ENCODE measurements around the gene TRMT61A.
"Not testable (repeated sequence)": the region's sequence is repeated elsewhere in the genome, so short reads cannot be mapped to it uniquely, and the experiment has no call there.

TRMT61A gene

DNA sequence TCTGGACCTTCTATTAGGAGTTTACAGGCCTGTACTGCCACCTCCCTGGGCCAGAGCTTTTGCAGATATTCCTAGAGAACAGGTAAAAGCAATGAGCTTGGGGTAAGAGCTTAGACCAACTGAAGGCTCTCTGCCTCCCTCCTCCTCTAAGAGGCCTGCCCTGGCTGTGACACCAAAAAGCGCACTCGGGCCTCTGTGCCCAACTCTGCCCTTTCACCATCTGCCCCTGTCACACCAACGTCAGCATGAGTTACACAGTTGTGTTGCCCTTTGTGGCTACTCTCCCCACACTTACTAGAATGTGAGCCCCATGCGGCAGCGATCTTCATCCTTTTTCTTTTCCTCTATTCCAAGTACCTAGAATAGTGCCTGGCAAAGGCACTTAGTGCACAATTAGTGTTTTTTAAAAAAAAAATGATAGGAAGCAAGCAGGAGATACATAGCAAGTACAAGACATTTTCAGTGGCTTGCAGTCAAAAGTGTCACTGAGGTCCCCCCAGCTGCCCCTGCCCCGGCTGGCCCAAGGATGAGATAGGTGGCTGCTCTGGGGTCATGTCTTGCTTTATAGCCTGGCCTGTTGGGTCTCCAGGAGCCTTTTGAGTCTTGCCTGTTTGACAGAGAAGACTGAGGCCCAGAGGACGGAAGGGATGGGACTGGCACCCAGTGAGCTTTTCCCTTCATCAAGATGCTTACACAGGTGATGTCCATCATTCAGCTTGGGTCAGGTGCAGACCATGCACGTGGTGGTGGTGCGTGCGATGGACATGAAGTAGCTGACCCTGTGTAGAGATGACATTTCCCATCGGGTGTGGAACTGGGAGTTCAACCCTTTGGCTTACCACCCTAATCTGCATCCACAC, 18.9 kb upstream of the TRMT61A start:
- DNase-seq: no peak

DNA sequence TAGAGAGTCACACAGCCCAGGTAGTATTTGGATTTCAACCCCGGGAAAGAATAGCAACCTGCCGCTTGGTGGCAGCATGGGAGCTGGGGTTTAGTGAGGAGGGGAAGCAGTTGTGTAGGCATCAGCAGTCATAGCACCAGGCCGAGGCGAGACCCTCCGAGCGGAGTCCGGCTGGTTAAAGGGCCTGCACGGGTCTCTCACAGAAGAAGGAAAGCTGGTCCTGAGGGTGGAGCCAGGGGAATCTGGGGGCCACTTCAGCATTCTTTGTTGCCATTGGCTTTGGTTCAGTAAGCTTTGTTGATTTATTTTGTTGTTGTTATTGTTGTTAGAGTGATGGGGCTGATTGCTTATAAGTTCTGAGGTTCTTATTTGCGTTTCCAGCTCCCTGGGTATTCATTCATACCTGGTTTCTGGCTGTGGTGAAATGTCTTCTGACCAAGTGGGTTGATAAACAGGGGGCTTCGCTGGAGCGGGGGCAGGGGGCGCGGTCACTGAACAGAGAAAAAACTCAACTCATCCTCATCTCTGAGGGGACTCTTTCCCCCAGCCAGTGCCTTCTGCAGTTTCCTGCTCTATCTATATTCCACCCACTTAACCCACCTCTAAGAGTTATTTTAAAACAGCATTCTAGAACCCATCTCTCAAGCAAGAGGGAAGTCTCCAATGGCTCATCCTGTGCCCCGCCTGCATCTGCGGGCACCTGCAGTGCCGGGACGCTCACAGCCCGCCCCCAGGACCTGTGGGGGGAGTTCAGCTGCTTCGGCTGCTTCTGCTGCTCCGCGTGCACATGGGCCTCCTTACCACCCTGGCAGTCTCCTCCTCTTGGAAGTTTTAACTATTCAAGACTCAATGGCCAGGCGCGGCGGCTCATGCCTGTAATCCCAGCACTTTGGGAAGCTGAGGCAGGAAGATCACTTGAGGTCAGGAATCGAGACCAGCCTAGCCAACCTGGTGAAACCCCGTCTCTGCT, 18.0 kb upstream of the TRMT61A start:
- DNase-seq: no peak

DNA sequence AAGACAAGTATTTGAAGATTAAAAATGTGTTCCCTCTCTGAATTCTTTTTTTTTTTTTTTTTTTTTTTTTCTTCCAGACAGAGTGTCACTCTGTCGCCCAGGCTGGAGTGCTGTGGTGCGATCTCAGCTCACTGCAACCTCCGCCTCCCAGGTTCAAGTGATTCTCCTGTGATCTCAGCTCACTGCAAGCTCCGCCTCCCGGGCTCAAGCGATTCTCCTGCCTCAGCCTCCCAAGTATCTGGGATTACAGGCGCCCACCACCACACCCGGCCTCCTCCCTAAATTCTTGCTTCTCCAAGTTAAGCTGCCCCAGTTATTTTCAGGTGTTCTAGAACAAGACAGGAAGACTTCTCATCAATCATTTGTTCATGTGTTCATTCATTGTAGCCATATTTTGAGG, 16.8 kb upstream of the TRMT61A start:
- DNase-seq: not testable (repeated sequence)

DNA sequence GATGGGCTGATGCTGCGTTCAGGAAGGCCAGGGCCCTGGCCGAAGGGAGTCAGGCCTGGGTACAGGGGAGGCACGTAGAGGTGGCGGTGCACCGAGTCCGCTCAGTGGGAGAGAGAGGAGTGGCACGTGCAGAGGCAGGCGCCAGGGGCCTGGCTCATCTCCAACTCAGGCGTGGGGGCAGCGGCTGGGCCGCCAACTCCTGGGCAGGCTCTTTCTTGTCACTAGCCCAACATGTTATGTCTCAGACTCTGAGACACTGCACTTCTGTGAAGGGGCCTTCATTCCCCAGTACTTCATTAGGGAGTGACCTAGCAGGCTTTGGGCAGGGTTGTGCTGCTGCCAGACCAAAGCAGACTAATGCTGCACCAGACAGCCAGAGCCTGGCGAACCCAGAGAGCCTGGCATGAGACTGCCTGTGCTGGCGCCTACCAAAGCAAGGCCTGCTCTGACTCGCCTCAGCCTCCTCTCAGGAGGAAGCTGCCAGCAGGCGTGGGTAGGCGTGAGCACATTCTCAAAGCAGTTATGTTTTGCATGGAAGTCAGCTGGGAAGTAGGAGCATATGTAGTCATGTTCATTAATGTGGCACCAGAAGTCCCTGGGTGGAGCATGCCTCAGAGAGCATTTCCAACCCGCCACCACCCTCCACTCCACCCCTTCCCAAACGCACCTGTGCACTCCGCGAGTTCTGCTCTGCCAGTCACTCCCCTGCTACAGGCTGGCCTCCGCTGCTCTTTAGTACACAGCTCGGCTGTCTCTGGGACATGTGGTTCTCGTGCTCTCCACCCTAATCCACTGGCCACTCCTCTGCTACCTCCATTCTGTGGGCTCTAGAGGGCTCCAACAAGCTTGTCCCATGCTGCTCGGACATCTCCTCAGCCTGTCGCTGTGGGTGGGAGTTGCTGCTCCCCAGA, 16.0 kb upstream of the TRMT61A start:
- no peak for DNase-seq

DNA sequence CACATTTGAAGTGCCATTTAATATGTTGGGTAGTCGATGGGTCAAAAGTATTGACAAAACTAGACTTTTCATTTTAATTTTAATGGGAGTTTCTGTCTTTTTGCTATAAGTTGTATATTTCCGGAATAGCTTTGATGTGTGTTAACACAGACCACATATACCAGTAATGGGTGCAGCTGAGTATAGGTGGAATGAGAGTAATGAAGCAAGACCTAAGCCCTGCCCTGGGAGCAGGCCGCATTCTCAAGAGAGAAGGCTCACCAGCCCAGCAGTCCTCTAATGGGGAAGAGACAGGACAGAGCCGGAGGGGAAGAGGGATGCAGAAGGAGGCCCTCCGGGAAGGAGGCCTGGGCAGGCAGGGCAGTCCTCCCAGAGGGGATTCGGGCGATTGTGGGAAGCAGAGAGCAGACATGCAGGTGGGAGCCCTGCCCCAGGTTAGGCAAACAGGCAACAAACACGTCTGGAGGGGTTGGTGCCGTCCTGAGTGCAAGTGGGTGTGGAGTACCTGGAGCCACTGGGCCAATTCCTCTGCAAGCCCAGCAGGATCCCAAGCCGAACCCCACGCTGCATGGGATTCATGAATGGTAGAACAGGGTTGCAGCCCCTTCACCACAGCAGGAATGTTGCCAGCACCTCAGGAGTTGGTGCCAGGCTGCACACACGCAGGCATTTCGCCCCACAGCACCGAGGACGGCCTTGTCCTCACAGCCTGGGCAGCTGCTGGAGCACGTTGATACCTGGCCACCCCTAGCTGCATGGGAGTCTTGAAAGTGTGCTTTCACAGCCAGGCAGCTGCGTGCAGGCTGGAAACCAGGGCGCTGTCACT, 14.2 kb upstream of the TRMT61A start:
- no peak for DNase-seq

DNA sequence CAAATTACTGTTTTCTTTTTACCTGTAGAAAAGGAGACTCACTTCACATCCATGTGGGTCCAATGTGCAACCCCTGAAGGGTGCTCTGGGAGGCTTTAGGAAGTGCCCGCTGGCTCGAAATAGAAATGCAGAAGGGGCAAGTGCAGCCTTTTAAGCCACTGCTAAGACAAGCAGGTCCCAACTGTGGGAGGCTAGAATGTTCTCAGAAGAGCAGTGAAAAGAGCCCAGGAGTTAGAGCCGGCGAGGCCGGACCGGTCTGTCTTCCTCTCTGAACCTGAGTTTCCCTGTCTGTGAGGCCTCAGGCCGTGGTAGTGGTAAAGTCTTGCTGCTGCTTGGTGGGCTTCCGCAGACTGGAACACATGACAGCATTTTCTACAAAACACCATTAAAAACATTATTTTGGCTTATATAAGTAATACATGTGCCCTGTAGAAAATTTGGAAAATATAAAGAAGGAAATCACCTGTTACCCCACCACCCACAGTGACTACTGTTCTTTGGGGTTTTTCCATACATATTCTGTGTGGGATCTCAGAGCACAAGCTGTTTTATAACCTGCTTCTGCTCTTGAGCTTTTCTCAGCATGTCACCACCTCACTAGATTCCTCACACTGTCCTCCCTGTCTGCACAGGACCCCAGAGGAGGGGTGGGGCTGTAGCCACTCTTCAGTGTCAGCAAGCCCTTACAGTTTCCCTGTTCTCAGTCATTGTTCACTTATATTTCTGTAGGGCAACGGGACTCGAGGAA, 12.4 kb upstream of the TRMT61A start:
- no peak for DNase-seq

DNA sequence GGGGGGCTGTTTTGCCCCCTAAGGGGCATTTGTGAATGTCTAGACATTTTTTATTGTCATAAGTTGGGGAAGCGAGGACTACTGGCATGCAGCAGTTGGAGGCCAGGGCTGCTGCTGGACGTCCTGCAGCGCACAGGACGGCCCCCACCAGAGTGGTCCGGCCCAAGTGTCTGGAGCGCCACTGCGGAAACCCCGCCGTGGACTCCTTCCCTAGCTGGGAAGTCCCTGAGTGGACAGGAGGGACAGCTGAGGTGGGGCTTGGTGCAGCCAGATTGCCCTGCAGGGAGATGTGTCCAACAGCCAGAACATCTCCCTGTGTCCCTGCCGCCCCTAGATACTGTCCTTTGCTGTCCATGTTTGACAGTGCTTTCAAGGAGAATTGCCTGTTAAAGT, 11.8 kb upstream of the TRMT61A start:
- DNase-seq: no peak

DNA sequence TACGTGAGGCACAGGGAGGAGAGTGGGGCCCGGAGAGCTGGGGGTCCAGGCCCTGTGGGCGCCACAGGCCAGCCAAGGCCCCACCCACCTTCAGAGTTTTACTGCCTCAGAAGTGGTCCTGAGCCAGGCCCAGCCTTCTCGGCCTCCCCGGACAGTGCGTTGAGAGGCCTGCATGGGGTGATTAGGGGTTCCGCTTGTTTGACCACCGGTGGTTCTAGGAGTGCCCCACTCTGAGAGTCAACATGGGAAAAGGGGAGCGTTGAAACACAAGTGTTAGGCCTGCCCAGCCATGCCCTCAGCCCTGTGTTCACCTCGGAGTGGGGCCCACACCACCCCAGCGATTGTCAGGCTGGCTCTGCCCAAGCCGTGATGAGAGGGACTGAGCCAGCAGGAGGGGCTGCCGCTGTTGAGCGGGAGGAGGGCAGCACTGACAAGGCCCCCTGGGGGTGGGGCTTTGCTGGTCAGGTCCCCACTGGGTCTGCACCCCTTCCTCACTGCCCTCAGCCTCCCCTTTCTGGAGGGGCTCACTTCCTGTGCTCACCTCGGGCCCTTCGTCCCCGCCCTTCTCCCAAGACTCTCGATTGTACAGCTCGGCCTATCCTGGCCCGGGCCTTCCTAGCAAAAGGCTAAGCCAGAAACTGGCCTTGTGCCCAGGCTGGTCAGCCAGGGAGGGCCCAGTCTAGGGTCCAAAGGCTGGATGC, 11.1 kb upstream of the TRMT61A start:
- DNase-seq: no peak

DNA sequence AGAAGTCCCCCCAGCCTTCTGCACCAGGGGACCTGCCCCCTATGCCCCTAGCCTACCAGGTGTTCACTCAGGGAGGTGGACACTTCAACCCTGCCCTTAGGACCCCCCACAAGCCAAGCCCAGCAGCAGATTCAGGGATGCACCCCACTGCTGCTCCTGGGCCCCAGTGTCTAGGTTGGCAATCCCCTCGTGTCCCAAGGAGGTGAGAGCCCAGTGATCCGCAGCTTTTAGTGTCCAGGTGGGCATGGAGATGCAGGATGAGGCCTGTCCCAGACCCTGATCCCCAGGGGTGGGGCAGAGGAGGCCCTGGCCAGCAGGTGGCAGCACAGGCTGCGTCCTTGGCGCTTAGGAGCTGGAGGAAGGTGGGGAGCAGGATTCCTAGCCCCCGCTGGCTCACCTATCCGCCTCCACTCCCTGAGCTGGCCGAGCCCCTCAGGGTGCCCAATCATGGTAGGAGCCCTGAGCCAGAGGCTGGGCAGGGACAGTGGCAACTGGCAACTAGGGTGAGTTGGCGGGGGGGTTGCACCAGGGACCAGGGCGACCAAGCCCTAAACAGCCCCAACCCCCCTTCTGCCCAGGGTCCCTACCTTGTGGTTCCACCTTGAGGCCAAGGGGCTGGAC, 10.5 kb upstream of the TRMT61A start:
- DNase-seq: peak; percentile 62

DNA sequence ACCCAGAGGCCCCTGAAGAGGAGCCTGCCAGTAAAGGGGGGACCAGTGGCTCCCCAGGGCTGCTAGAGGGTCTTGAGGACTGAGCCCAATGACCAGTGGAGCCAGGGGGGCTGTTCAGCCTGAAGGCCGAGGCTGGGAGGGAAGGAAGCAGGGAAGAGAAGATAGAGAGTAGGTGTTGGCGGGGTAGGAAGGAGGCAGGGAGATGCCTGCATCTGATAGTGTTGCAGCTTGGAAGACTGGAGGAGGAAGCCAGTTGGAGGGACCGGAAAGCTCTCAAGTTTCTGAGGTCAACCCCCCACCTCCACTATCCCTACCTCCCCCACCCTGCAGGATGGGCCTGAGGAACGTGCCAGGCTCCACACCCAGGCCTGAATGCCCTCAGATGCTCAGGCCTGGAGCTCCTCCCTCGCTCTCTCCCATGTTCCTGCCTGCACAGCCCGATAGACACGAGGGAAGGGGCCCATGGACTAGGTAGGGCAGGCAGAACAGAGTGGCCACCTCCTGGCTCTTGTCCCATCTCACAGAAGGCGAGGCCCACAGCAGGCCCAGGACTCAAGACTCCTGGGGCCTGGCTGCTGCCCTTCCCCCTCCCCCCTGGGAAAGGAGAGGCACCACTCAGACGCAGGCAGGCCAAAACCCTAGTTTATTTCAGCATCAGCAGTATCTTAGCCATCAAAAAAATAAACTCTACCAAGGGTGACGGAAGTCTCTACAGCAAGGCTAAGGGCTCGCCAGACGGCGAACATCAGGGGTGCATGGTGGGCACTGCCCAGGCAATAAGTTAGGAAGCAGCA, 9.8 kb upstream of the TRMT61A start:
- no peak for DNase-seq

DNA sequence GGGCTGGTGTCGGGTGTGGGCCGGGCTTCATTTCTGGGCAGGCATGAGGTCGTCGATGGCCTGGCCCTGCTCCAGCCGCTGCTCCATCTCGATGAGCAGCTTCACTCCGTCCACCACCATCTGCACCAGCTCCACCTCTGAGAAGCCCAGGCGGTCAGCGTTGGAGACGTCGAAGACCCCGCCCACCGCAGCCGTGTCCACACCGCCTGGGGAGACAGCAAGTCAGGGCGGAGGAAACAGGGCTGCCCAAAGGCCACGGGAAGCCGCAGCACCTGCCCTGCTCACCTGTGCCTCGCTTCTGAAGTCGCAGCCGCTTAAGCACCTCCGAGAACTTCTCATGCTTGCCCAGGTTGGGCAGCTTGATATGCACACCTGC, 9.2 kb upstream of the TRMT61A start:
- DNase-seq: no peak

DNA sequence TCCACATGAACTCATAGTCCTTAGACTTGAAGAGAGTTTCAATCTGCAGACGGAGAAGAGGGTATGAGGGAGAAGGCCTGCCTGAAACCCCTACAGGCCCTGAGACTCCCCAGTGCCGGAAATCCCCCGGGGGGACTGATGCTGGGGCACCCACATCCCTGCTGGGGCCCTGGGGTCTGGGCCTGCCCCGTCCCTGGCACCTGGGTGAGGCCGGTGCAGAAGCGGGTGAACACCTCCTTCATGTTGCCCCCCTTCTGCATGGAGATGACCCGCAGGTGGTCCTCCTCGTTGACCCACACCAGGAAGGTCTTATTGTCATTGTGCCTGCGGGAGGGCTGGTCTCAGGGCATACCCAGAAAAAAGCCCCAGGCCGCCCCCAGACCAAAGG, 8.7 kb upstream of the TRMT61A start:
- DNase-seq: no peak

DNA sequence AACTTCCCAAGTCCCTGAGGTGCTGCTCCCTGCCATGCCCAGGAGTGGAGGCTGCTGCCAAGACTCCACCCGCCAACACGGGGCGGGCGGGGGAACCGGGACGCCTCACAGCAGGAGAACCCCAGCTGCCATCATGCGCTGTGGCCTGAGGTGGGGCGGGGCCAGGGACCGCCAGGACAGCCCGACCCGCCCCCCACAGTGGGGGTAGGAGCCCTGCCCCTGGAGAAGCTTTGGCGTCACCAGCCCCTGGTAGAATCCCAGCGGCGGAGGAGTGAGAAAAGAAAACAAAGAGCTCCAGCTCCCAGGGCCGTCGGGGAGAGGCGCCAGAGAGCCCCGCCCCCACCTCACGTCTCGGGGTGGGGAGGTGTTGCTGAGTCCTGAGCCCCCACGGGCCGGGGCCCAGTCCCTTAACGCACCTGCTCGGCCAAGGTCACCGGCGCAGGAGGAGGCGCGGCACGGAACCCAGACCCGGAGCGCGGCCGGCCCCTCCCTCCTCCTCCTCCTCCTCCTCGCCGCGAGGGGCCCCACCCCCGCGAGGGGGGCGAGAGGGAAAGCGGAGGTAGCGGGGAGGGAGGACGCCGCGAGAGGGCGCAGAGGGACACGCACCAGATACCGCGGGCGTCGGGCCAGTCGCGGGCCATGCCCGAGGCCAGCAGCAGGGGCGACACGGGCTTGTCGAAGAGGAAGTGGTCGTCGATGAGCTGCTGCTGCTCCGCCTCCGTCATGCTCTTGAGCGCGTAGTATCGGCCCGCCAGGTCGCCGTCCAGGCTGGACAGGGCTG, 8.1 kb upstream of the TRMT61A start:
- peak; percentile 61 for DNase-seq

DNA sequence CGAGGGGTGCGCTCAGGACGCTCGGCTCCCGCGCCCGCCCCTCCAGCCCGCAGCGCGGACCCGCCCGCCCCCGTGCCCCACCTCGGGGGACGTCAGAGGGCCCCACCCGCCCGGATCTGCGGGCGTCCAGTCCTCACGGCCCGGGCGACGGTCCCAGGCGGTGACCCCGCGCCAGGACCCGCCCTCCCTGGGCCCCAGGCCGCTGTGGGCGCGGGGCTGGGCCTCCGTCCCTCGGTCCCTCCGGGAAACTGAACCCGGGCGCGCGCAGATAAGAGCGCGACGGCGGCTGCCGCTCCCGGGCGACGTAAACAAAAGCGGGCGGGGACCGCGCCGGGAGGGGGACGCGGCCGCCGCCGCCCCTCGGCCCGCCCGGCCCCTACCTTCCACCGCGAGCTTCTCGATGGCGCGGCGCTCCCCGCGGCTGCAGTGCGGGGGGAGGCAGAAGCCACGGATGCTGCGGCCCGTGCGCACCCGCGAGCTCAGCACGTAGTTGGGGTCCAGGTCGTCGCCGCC, 7.5 kb upstream of the TRMT61A start:
- no peak for DNase-seq

DNA sequence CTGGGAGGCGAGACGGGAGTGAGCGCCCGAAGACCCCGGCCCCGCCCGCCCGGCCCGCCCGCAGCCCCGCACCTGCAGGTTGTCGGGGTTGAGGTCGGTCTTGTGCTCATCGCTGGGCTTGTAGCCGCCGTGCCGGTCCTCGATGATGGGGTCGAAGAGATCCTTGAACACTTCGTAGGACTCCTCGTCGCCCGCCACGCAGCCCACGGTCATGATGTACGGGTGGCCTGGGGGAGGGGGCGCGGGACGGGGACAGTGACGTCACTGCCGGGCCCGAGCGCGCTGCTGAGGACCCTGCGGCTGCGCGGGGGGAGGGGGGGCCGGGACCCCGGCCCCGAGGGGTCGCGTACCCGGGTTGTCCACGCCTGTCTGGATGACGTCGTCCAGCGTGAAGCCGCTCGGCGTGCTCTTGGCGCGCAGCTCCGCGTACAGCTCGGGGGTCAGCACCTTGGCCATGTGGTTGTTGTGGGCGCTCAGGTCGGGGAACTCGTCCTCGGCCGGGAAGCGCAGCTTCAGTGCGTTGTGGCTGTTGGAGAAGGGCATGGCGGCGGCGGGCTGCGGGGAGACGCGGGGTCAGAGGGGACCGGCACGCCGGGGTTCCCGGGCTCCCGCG, 6.9 kb upstream of the TRMT61A start:
- DNase-seq: no peak

DNA sequence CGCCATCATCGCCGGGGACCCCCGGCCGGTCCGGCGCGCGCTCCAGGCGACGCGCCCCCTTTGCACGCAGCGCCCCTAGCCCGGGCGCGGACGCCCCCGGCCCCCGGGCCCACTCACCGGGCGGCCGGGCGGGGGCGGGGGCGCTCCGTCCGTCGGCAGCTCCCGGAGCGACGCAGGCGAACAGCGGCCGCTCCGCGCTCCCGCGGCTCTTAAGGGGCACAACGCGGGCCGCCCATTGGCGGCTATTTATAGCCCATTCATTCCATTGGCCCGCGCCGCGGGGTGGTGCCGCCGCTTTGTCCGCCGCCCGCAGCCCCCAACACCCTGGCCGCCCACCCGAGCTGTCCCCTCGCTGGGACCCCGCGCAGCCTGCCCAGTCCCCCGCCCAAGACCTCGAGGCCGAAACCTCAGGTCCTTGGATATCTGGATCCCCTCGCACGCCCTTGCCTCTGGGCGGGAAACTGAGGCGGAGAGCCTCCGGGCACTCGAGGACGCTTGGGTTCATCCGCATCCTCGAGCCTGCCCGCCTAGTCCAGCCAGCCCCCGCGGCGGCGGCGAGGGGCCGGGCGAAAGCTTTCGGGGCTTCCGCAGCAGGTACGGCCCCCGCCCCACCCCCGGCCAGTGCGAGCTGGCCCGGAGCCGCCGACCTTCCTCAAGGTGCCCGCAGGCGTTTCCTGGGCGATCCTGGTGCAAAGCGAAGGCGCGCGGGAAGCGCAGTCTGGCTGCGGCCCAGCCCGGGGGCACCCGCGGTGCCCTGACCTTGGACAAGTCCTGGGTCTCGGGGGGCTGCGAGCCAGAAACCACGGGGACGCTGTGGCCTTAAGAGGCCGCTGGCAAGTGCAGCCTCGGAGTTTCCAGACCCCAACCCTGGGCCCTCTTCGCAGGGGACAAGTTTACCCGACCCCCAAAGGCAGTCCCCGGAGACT, 6.1 kb upstream of the TRMT61A start, which contains the start of gene CKB:
Gene CKB, minus strand, starts transcription at position 182 of the 926 bp plus-strand sequence. CDS start 337 bp downstream, outside the sequence.
- no peak for DNase-seq

All from activated CD4-positive, alpha-beta T cell treated with anti-CD3 and anti-CD28 coated beads, Interleukin-2, Interleukin-6, amounts not matched to agents 100 ng/mL and 50 ng/mL, durations not matched to agents 16 hours and 8 hours (primary cell).